GM23248 (cell line): Measurements from ENCODE around the gene CENPT. TPM values are rescaled to one million over a fixed set of nuclear protein-coding genes. Genes with fewer than 3 reads are reported as not detected.

Experiments
- DNase-seq: peaks from one replicate; pipeline ENCODE4 v3.0.0-alpha.2; 2015
- H2AFZ ChIP-seq: fragments of 200-600 bp; sonication (generic); 2 replicates; pipeline ENCODE4 v1.6.1; 2016; ENCODE audit warnings: antibody characterized with exemption
- H3F3A ChIP-seq: fragments of 200-600 bp; sonication (generic); 2 replicates; pipeline ENCODE4 v1.6.1; 2016; ENCODE audit warnings: mild to moderate bottlenecking, antibody characterized with exemption, mixed run types; ENCODE audit not compliant: insufficient read depth
- H3K27ac ChIP-seq: fragments of 200-600 bp; sonication (generic); 2 replicates; pipeline ENCODE4 v1.5.1; 2016; ENCODE audit warnings: mild to moderate bottlenecking
- H3K27me3 ChIP-seq: fragments of 200-600 bp; sonication (generic); replicated peaks from 2 replicates; pipeline ENCODE4 v1.6.1; 2016; ENCODE audit warnings: mild to moderate bottlenecking; ENCODE audit not compliant: insufficient read depth
- H3K36me3 ChIP-seq: fragments of 200-600 bp; sonication (generic); 2 replicates; pipeline ENCODE4 v1.6.1; 2016; ENCODE audit warnings: low read depth, mild to moderate bottlenecking
- H3K4me1 ChIP-seq: fragments of 200-600 bp; sonication (generic); 2 replicates; pipeline ENCODE4 v1.6.1; 2016; ENCODE audit warnings: mild to moderate bottlenecking; ENCODE audit not compliant: insufficient read depth
- H3K4me2 ChIP-seq: fragments of 200-600 bp; sonication (generic); one replicate; pipeline ENCODE4 v1.6.1; 2016; ENCODE audit warnings: mild to moderate bottlenecking; ENCODE audit not compliant: unreplicated experiment
- H3K4me3 ChIP-seq: fragments of 200-600 bp; sonication (generic); 2 replicates; pipeline ENCODE4 v1.5.1; 2016; ENCODE audit warnings: mild to moderate bottlenecking
- H3K79me2 ChIP-seq: fragments of 200-600 bp; sonication (generic); 2 replicates; pipeline ENCODE4 v1.6.1; 2016; ENCODE audit warnings: mild to moderate bottlenecking; ENCODE audit not compliant: insufficient read depth
- H3K9ac ChIP-seq: fragments of 200-600 bp; sonication (generic); 2 replicates; pipeline ENCODE4 v1.6.1; 2016; ENCODE audit warnings: mild to moderate bottlenecking
- H3K9me2 ChIP-seq: fragments of 200-600 bp; sonication (generic); 2 replicates; pipeline ENCODE4 v1.6.1; 2016; ENCODE audit warnings: mixed run types, mild to moderate bottlenecking, moderate library complexity; ENCODE audit not compliant: insufficient read depth
- H3K9me3 ChIP-seq: fragments of 200-600 bp; sonication (generic); one replicate; pipeline ENCODE4 v1.6.1; 2017; ENCODE audit warnings: low read depth
- H4K20me1 ChIP-seq: fragments of 200-600 bp; sonication (generic); 2 replicates; pipeline ENCODE4 v1.6.0; 2016; ENCODE audit not compliant: insufficient read depth
- EZH2 ChIP-seq: fragments of 200-600 bp; sonication (generic); IDR thresholded peaks from 2 replicates; pipeline ENCODE4 v1.6.1; 2018; ENCODE audit warnings: antibody characterized with exemption, mild to moderate bottlenecking; ENCODE audit not compliant: insufficient read depth, poor library complexity, severe bottlenecking
- EZH2phosphoT487 ChIP-seq: fragments of 200-600 bp; sonication (generic); IDR thresholded peaks from 2 replicates; pipeline ENCODE4 v1.6.1; 2018; ENCODE audit warnings: antibody characterized with exemption, moderate library complexity, mild to moderate bottlenecking, low read depth; ENCODE audit not compliant: insufficient read depth
- WGBS, 2 experiments: methylation state at CpG; one replicate each; pipeline ENCODE4 v1.1.6; 2015 to 2017; ENCODE audit warnings: low lambda C conversion rate in 2 of 2, low coverage in 1 of 2; ENCODE audit errors: missing lambda C conversion rate in 2 of 2; 5-methylcytosine and 5-hydroxymethylcytosine counted together
- in situ Hi-C: fragments of 300-500 bp; cut with MboI; formaldehyde crosslinking; loops from 2 replicates; pipeline ENCODE4 v1.15.0; 2020
- polyA plus RNA-seq: library from polyadenylated mRNA; unstranded; fragments of >200 nt; fragmentation: Nextera tagmentation; extraction: Ambion mirVana; gene quantifications from 2 replicates; pipeline ENCODE4 v1.2.1, GENCODE V29; 2016
- total RNA-seq: library from RNA; depleted of rRNA; stranded (reverse); fragments of >200 nt; shearing (Covaris generic); gene quantifications from 2 replicates; pipeline ENCODE4 v1.2.3, GENCODE V29; 2014

CENPT gene
- total and polyA plus RNA-seq, 2 experiments from 2014 or later = 53.4 to 63.1 TPM

GRCh38 chr16:67825119-67825518 lies 22.4 kb downstream of the CENPT start:
- Histone ChIP-seq H3K27me3 (no peaks in the 10 kb centered on the region), H3K4me3 (no peak overlapping the region), H3K36me3 (0 out of 2 replicates have a peak, but pooled peaks cover 4% of the 10 kb centered on the region), H3F3A (0 out of 2 replicates have a peak, but pooled peaks cover 9% of the 10 kb centered on the region), H4K20me1 (no peaks in the 10 kb centered on the region), H3K27ac (no peak overlapping the region), H3K9me2 (no peaks in the 10 kb centered on the region), H3K9ac (no peak overlapping the region), H3K4me2 (no peak overlapping the region), H2AFZ (no peak overlapping the region), H3K4me1 (0 out of 2 replicates have a peak, but pooled peaks cover 6% of the 10 kb centered on the region), H3K79me2 (no peaks in the 10 kb centered on the region), H3K9me3 (no peaks in the 10 kb centered on the region)
- no peak for DNase-seq
- TF ChIP-seq EZH2 (no peak), EZH2phosphoT487 (no peak)
- in situ Hi-C loops = no loop called here
- WGBS, 2 experiments = 90 to 92% methylated on average over 8 of the region's 8 CpGs

GRCh38 chr16:67822511-67822910 lies 25.0 kb downstream of the CENPT start:
- 61 to 66% methylated on average over 2 of the region's 2 CpGs for WGBS, 2 experiments
- Histone ChIP-seq H3K4me3 (no peak overlapping the region), H3K9me3 (no peaks in the 10 kb centered on the region), H3K79me2 (no peaks in the 10 kb centered on the region), H3F3A (0 out of 2 replicates have a peak, but pooled peaks cover 9% of the 10 kb centered on the region), H3K36me3 (no peaks in the 10 kb centered on the region), H4K20me1 (no peaks in the 10 kb centered on the region), H3K4me2 (no peak overlapping the region), H3K27ac (no peak overlapping the region), H3K9me2 (no peaks in the 10 kb centered on the region), H3K4me1 (0 out of 2 replicates have a peak, but pooled peaks cover 6% of the 10 kb centered on the region), H2AFZ (no peak overlapping the region), H3K9ac (no peak overlapping the region), H3K27me3 (no peaks in the 10 kb centered on the region)
- peak; percentile 68 for DNase-seq
- TF ChIP-seq EZH2 = no peak
- TF ChIP-seq EZH2phosphoT487 = no peak
- in situ Hi-C loops = no loop called here

- H3K4me1 ChIP-seq = 0 out of 2 replicates have a peak, but pooled peaks cover 6% of the 10 kb centered on the region
- H2AFZ ChIP-seq = no peak overlapping the region
- H3K27ac ChIP-seq = no peak overlapping the region
- H3K9ac ChIP-seq = no peak overlapping the region
- 0 out of 2 replicates have a peak, but pooled peaks cover 9% of the 10 kb centered on the region for H3F3A ChIP-seq
- no peaks in the 10 kb centered on the region for H4K20me1 ChIP-seq
- in situ Hi-C loops = no loop called here
- no peak for DNase-seq
- H3K36me3 ChIP-seq = no peaks in the 10 kb centered on the region
- H3K9me2 ChIP-seq = no peaks in the 10 kb centered on the region
- no peaks in the 10 kb centered on the region for H3K79me2 ChIP-seq
- H3K9me3 ChIP-seq = no peaks in the 10 kb centered on the region
- H3K4me2 ChIP-seq = no peak overlapping the region
- WGBS, 2 experiments = 79 to 80% methylated on average over 11 of the region's 11 CpGs
- no peaks in the 10 kb centered on the region for H3K27me3 ChIP-seq
- no peak overlapping the region for H3K4me3 ChIP-seq
- TF ChIP-seq EZH2phosphoT487 = no peak
- TF ChIP-seq EZH2 = no peak
Observed at GRCh38 chr16:67820608-67821259, 26.8 kb downstream of the CENPT start.

GRCh38 chr16:67814567-67814966 lies 32.9 kb downstream of the CENPT start:
- H3K9me3 ChIP-seq = no peaks in the 10 kb centered on the region
- in situ Hi-C loops = loop anchor here (10.0 kb wide), 1 partner anchor 110 kb away; no protein-coding TSS in a partner anchor
- TF ChIP-seq EZH2 = no peak
- TF ChIP-seq EZH2phosphoT487 = no peak
- H4K20me1 ChIP-seq = no peaks in the 10 kb centered on the region
- H3K27me3 ChIP-seq = no peaks in the 10 kb centered on the region
- H3K9ac ChIP-seq = no peak overlapping the region
- H2AFZ ChIP-seq = no peak overlapping the region
- no peaks in the 10 kb centered on the region for H3K79me2 ChIP-seq
- H3K4me1 ChIP-seq = no peaks in the 10 kb centered on the region
- no peak overlapping the region for H3K27ac ChIP-seq
- no peak overlapping the region for H3K4me2 ChIP-seq
- no peaks in the 10 kb centered on the region for H3F3A ChIP-seq
- no peak overlapping the region for H3K4me3 ChIP-seq
- no peaks in the 10 kb centered on the region for H3K36me3 ChIP-seq
- WGBS, 2 experiments = 74 to 75% methylated on average over 8 of the region's 8 CpGs
- H3K9me2 ChIP-seq = no peaks in the 10 kb centered on the region
- no peak for DNase-seq
